Mesendoderm (in vitro differentiated cells): ENCODE data around the gene EHBP1.

Experiments used
- DNase-seq: peaks from one replicate; pipeline ENCODE4 v3.0.0; 2013
- H2AK5ac ChIP-seq: 2 replicates; pipeline ENCODE4 v1.6.1; 2013; ENCODE audit warnings: low read length, inconsistent platforms
- H2BK120ac ChIP-seq: 2 replicates; pipeline ENCODE4 v1.6.1; 2013; ENCODE audit warnings: low read depth, mild to moderate bottlenecking, low read length, moderate library complexity, mixed read lengths
- H2BK15ac ChIP-seq: replicated peaks from 2 replicates; pipeline ENCODE4 v1.6.1; 2013; ENCODE audit warnings: low read depth, mild to moderate bottlenecking, moderate library complexity
- H2BK5ac ChIP-seq: 2 replicates; pipeline ENCODE4 v1.6.1; 2013; ENCODE audit warnings: low read length, inconsistent platforms
- H3K18ac ChIP-seq: 2 replicates; pipeline ENCODE4 v1.6.1; 2013; ENCODE audit warnings: mild to moderate bottlenecking, low read length, mixed read lengths
- H3K23ac ChIP-seq: one replicate; pipeline ENCODE4 v1.6.1; 2013; ENCODE audit warnings: low read length
- H3K27ac ChIP-seq: 2 replicates; pipeline ENCODE4 v1.5.1; 2013; ENCODE audit warnings: low read depth, mild to moderate bottlenecking, inconsistent platforms, low read length, moderate library complexity
- H3K27me3 ChIP-seq: 2 replicates; pipeline ENCODE4 v1.6.1; 2013; ENCODE audit warnings: low read length, control low read depth, mild to moderate bottlenecking, inconsistent platforms; ENCODE audit not compliant: insufficient read depth, poor library complexity
- H3K36me3 ChIP-seq: 2 replicates; pipeline ENCODE4 v1.6.1; 2013; ENCODE audit warnings: low read length, inconsistent platforms; ENCODE audit not compliant: control insufficient read depth, insufficient read depth
- H3K4ac ChIP-seq: one replicate; pipeline ENCODE4 v1.6.1; 2013; ENCODE audit warnings: low read depth, mild to moderate bottlenecking, low read length, moderate library complexity
- H3K4me1 ChIP-seq: 2 replicates; pipeline ENCODE4 v1.6.1; 2013; ENCODE audit warnings: low read depth, low read length, inconsistent platforms; ENCODE audit not compliant: control insufficient read depth
- H3K4me2 ChIP-seq: 2 replicates; pipeline ENCODE4 v1.6.1; 2013; ENCODE audit warnings: low read length
- H3K4me3 ChIP-seq: 2 replicates; pipeline ENCODE4 v1.5.1; 2013; ENCODE audit warnings: mild to moderate bottlenecking, low read length
- H3K56ac ChIP-seq: one replicate; pipeline ENCODE4 v1.6.1; 2013; ENCODE audit warnings: low read length
- H3K79me1 ChIP-seq: 2 replicates; pipeline ENCODE4 v1.6.1; 2013; ENCODE audit warnings: low read length, inconsistent platforms
- H3K79me2 ChIP-seq: 2 replicates; pipeline ENCODE4 v1.6.1; 2013; ENCODE audit warnings: mild to moderate bottlenecking, low read length; ENCODE audit not compliant: control insufficient read depth, insufficient read depth
- H3K9ac ChIP-seq: 2 replicates; pipeline ENCODE4 v1.6.1; 2013; ENCODE audit warnings: low read length, inconsistent platforms
- H4K5ac ChIP-seq: one replicate; pipeline ENCODE4 v1.6.1; 2013; ENCODE audit warnings: low read length
- H4K8ac ChIP-seq: one replicate; pipeline ENCODE4 v1.6.1; 2013; ENCODE audit warnings: low read depth, mild to moderate bottlenecking, control low read depth, low read length, moderate library complexity
- WGBS: extraction: QIAGEN DNeasy Blood & Tissue Kit; methylation state at CpG from one replicate; pipeline ENCODE4 v1.1.7; 2013; ENCODE audit warnings: low lambda C conversion rate, missing lambda C conversion rate; ENCODE audit not compliant: insufficient coverage; ENCODE audit errors: extremely low coverage; 5-methylcytosine and 5-hydroxymethylcytosine counted together

The EHBP1 gene

GRCh38 chr2:62740221-62740620 is 34.7 kb downstream of the EHBP1 start:
- H2AK5ac ChIP-seq = no peak overlapping the region
- H4K5ac ChIP-seq = no peak overlapping the region
- H3K79me2 ChIP-seq = peaks cover 2% of the 10 kb centered on the region
- H3K36me3 ChIP-seq = no peaks in the 10 kb centered on the region
- H3K79me1 ChIP-seq = peaks cover 2% of the 10 kb centered on the region
- no peak overlapping the region for H3K4ac ChIP-seq
- H3K27ac ChIP-seq = no peak overlapping the region
- H3K4me2 ChIP-seq = no peak overlapping the region
- no CpG with 5 or more reads among the region's 1 CpG for WGBS
- H4K8ac ChIP-seq = no peak overlapping the region
- no peaks in the 10 kb centered on the region for H3K27me3 ChIP-seq
- no peak overlapping the region for H2BK5ac ChIP-seq
- no peak overlapping the region for H2BK120ac ChIP-seq
- DNase-seq = no peak
- no peak overlapping the region for H3K23ac ChIP-seq
- H3K4me3 ChIP-seq = no peak overlapping the region
- no peak overlapping the region for H3K56ac ChIP-seq
- no peak overlapping the region for H3K9ac ChIP-seq
- no peak overlapping the region for H2BK15ac ChIP-seq
- H3K18ac ChIP-seq = no peak overlapping the region
- no peaks in the 10 kb centered on the region for H3K4me1 ChIP-seq

- Histone ChIP-seq H3K4ac (no peak overlapping the region), H3K27me3 (no peaks in the 10 kb centered on the region), H3K56ac (no peak overlapping the region), H4K5ac (no peak overlapping the region), H2BK120ac (no peak overlapping the region), H2AK5ac (no peak overlapping the region), H3K23ac (no peak overlapping the region), H3K79me2 (peaks cover 2% of the 10 kb centered on the region), H3K27ac (no peak overlapping the region), H2BK15ac (no peak overlapping the region), H3K4me3 (no peak overlapping the region), H3K36me3 (no peaks in the 10 kb centered on the region), H2BK5ac (no peak overlapping the region), H3K79me1 (peaks cover 2% of the 10 kb centered on the region), H3K9ac (no peak overlapping the region), H4K8ac (no peak overlapping the region), H3K4me1 (no peaks in the 10 kb centered on the region), H3K4me2 (no peak overlapping the region), H3K18ac (no peak overlapping the region)
- WGBS = no CpG with 5 or more reads among the region's 3 CpGs
- no peak for DNase-seq
Measured at GRCh38 chr2:62741127-62741526, 35.6 kb downstream of the EHBP1 start.

GRCh38 chr2:62741954-62742722 is 36.6 kb downstream of the EHBP1 start:
- Histone ChIP-seq H3K9ac (no peak overlapping the region), H2BK15ac (no peak overlapping the region), H3K18ac (no peak overlapping the region), H3K79me1 (peaks cover 2% of the 10 kb centered on the region), H3K4ac (no peak overlapping the region), H3K23ac (no peak overlapping the region), H3K56ac (no peak overlapping the region), H3K4me2 (no peak overlapping the region), H3K36me3 (no peaks in the 10 kb centered on the region), H3K27me3 (no peaks in the 10 kb centered on the region), H2AK5ac (no peak overlapping the region), H4K5ac (no peak overlapping the region), H2BK120ac (no peak overlapping the region), H3K4me1 (no peaks in the 10 kb centered on the region), H3K79me2 (peaks cover 2% of the 10 kb centered on the region), H3K4me3 (no peak overlapping the region), H2BK5ac (no peak overlapping the region), H3K27ac (no peak overlapping the region), H4K8ac (no peak overlapping the region)
- no peak for DNase-seq
- no CpG with 5 or more reads among the region's 1 CpG for WGBS

GRCh38 chr2:62743506-62743905 is 38.0 kb downstream of the EHBP1 start:
- no peak overlapping the region for H3K9ac ChIP-seq
- H3K79me1 ChIP-seq = peaks cover 2% of the 10 kb centered on the region
- no peak for DNase-seq
- no peaks in the 10 kb centered on the region for H3K27me3 ChIP-seq
- no peak overlapping the region for H3K23ac ChIP-seq
- no peak overlapping the region for H2BK5ac ChIP-seq
- WGBS = no CpG with 5 or more reads among the region's 2 CpGs
- H3K18ac ChIP-seq = no peak overlapping the region
- no peak overlapping the region for H3K4me3 ChIP-seq
- H4K5ac ChIP-seq = no peak overlapping the region
- no peak overlapping the region for H3K56ac ChIP-seq
- H2BK120ac ChIP-seq = no peak overlapping the region
- H3K79me2 ChIP-seq = peaks cover 2% of the 10 kb centered on the region
- no peak overlapping the region for H2BK15ac ChIP-seq
- H3K4ac ChIP-seq = no peak overlapping the region
- no peak overlapping the region for H3K27ac ChIP-seq
- no peaks in the 10 kb centered on the region for H3K4me1 ChIP-seq
- no peak overlapping the region for H2AK5ac ChIP-seq
- no peaks in the 10 kb centered on the region for H3K36me3 ChIP-seq
- H3K4me2 ChIP-seq = no peak overlapping the region
- no peak overlapping the region for H4K8ac ChIP-seq

GRCh38 chr2:62744603-62745002 is 39.1 kb downstream of the EHBP1 start:
- H3K4me2 ChIP-seq = no peak overlapping the region
- H3K27ac ChIP-seq = no peak overlapping the region
- peaks cover 2% of the 10 kb centered on the region for H3K79me2 ChIP-seq
- DNase-seq = no peak
- WGBS = no CpG with 5 or more reads among the region's 3 CpGs
- no peak overlapping the region for H4K5ac ChIP-seq
- H3K79me1 ChIP-seq = no peaks in the 10 kb centered on the region
- peak overlapping the region; percentile 12 for H2BK120ac ChIP-seq
- no peaks in the 10 kb centered on the region for H3K27me3 ChIP-seq
- no peak overlapping the region for H3K4ac ChIP-seq
- H2BK5ac ChIP-seq = no peak overlapping the region
- no peak overlapping the region for H3K4me3 ChIP-seq
- H3K18ac ChIP-seq = no peak overlapping the region
- H2AK5ac ChIP-seq = no peak overlapping the region
- H4K8ac ChIP-seq = no peak overlapping the region
- H3K36me3 ChIP-seq = no peaks in the 10 kb centered on the region
- no peak overlapping the region for H3K56ac ChIP-seq
- no peak overlapping the region for H3K9ac ChIP-seq
- no peak overlapping the region for H2BK15ac ChIP-seq
- H3K4me1 ChIP-seq = no peaks in the 10 kb centered on the region
- H3K23ac ChIP-seq = no peak overlapping the region
